Measurements from ENCODE around the gene ACTL6B. TPM values are rescaled to one million over a fixed set of nuclear protein-coding genes. Genes with fewer than 3 reads are reported as not detected.
A peak's percentile ranks its signal among the peaks of the same experiment; 100 is the strongest.
"Not testable (repeated sequence)": the region's sequence is repeated elsewhere in the genome, so short reads cannot be mapped to it uniquely, and the experiment has no call there.

ACTL6B gene
- total RNA-seq, 1 experiment from 2014 or later, result not detected

GRCh38 chr7:100673302-100673941 lies 17.2 kb upstream of the ACTL6B start, which contains the start of gene GNB2:
GNB2 (plus strand) TSS chr7:100673740; CDS start chr7:100676266, 2,526 bp downstream.
- peak; percentile 99 for DNase-seq (ENCODE audit: extremely low read depth, low read depth)

- no peak for DNase-seq (ENCODE audit: extremely low read depth, low read depth)
These were observed 15.4 kb upstream of the ACTL6B start for GRCh38 chr7:100671353-100672327.

- DNase-seq (ENCODE audit: extremely low read depth, low read depth), result no peak
These were observed 13.8 kb upstream of the ACTL6B start for GRCh38 chr7:100670074-100670473.

- not testable (repeated sequence) for DNase-seq (ENCODE audit: extremely low read depth, low read depth)
These were observed 12.9 kb upstream of the ACTL6B start for GRCh38 chr7:100669106-100669505.

GRCh38 chr7:100668069-100668449 lies 11.8 kb upstream of the ACTL6B start:
- DNase-seq (ENCODE audit: extremely low read depth, low read depth), result no peak

- DNase-seq (ENCODE audit: extremely low read depth, low read depth), result no peak
These were observed 11.3 kb upstream of the ACTL6B start for GRCh38 chr7:100667331-100668068.

GRCh38 chr7:100665168-100665726 lies 9.0 kb upstream of the ACTL6B start:
- no peak for DNase-seq (ENCODE audit: extremely low read depth, low read depth)

GRCh38 chr7:100662194-100662776 lies 6.0 kb upstream of the ACTL6B start:
- not testable (repeated sequence) for DNase-seq (ENCODE audit: extremely low read depth, low read depth)

GRCh38 chr7:100654908-100655831 lies 1.1 kb downstream of the ACTL6B start:
- no peak for DNase-seq (ENCODE audit: extremely low read depth, low read depth)

- no peak for DNase-seq (ENCODE audit: extremely low read depth, low read depth)
These were observed 6.3 kb downstream of the ACTL6B start for GRCh38 chr7:100649826-100650565.

GRCh38 chr7:100642534-100642907 lies 13.7 kb downstream of the ACTL6B start:
- no peak for DNase-seq (ENCODE audit: extremely low read depth, low read depth)

GRCh38 chr7:100641860-100642533 lies 14.3 kb downstream of the ACTL6B start:
- DNase-seq (ENCODE audit: extremely low read depth, low read depth), result no peak

GRCh38 chr7:100641463-100641859 lies 14.8 kb downstream of the ACTL6B start, which contains the start of gene TFR2:
TFR2 (minus strand) TSS chr7:100641552; CDS start chr7:100641509, 43 bp downstream.
- no peak for DNase-seq (ENCODE audit: extremely low read depth, low read depth)

- no peak for DNase-seq (ENCODE audit: extremely low read depth, low read depth)
These were observed 15.5 kb downstream of the ACTL6B start for GRCh38 chr7:100640517-100641440.

- DNase-seq (ENCODE audit: extremely low read depth, low read depth), result no peak
These were observed 16.2 kb downstream of the ACTL6B start for GRCh38 chr7:100639995-100640516.

- DNase-seq (ENCODE audit: extremely low read depth, low read depth), result peak; percentile 65
These were observed 23.1 kb downstream of the ACTL6B start for GRCh38 chr7:100632951-100633717.
